ENCODE results near the gene AGMO. TPM values are rescaled to one million over a fixed set of nuclear protein-coding genes. Genes with fewer than 3 reads are reported as not detected.

The AGMO gene
- polyA plus RNA-seq, 2 donors, result 0.02 to 0.09 TPM

- Histone ChIP-seq H3K4me1 (ENCODE audit: control insufficient read depth in 2 of 2, insufficient read depth in 2 of 2, low read length in 1 of 2) (no peaks in the 10 kb centered on the region), H3K36me3 (ENCODE audit: control insufficient read depth in 2 of 2, insufficient read depth in 2 of 2, low read length in 1 of 2) (no peaks in the 10 kb centered on the region), H3K27ac (ENCODE audit: low read depth in 2 of 2, low read length in 1 of 2) (no peak overlapping the region), H3K27me3 (ENCODE audit: control insufficient read depth in 1 of 2, insufficient read depth in 2 of 2, low read length in 2 of 2) (no peaks in the 10 kb centered on the region), H3K9me3 (ENCODE audit: control insufficient read depth in 2 of 2, insufficient read depth in 1 of 2, low read depth in 1 of 2, low read length in 1 of 2) (no peaks in the 10 kb centered on the region), H3K4me3 (ENCODE audit: low read depth in 1 of 2, low read length in 2 of 2) (no peak overlapping the region)
- WGBS, 2 donors, result 49 to 67% methylated on average over 1 of the region's 1 CpG
These were observed 343.6 kb downstream of the AGMO start for GRCh38 chr7:15218261-15218660.

- no peak overlapping the region for H3K27ac ChIP-seq (ENCODE audit: low read depth in 2 of 2, low read length in 1 of 2)
- WGBS, 2 donors, result 90 to 91% methylated on average over 4 of the region's 4 CpGs
- no peak overlapping the region for H3K4me3 ChIP-seq (ENCODE audit: low read depth in 1 of 2, low read length in 2 of 2)
- no peaks in the 10 kb centered on the region for H3K27me3 ChIP-seq (ENCODE audit: control insufficient read depth in 1 of 2, insufficient read depth in 2 of 2, low read length in 2 of 2)
- no peaks in the 10 kb centered on the region for H3K9me3 ChIP-seq (ENCODE audit: control insufficient read depth in 2 of 2, insufficient read depth in 1 of 2, low read depth in 1 of 2, low read length in 1 of 2)
- H3K4me1 ChIP-seq (ENCODE audit: control insufficient read depth in 2 of 2, insufficient read depth in 2 of 2, low read length in 1 of 2), result no peaks in the 10 kb centered on the region
- H3K36me3 ChIP-seq (ENCODE audit: control insufficient read depth in 2 of 2, insufficient read depth in 2 of 2, low read length in 1 of 2), result no peaks in the 10 kb centered on the region
These were observed 346.2 kb downstream of the AGMO start for GRCh38 chr7:15215616-15216015.

- H3K36me3 ChIP-seq (ENCODE audit: control insufficient read depth in 2 of 2, insufficient read depth in 2 of 2, low read length in 1 of 2), result no peaks in the 10 kb centered on the region
- 50 to 56% methylated on average over 2 of the region's 2 CpGs for whole genome bisulfite sequencing, 2 donors
- no peaks in the 10 kb centered on the region for H3K9me3 ChIP-seq (ENCODE audit: control insufficient read depth in 2 of 2, insufficient read depth in 1 of 2, low read depth in 1 of 2, low read length in 1 of 2)
- H3K27me3 ChIP-seq (ENCODE audit: control insufficient read depth in 1 of 2, insufficient read depth in 2 of 2, low read length in 2 of 2), result no peaks in the 10 kb centered on the region
- no peak overlapping the region for H3K4me3 ChIP-seq (ENCODE audit: low read depth in 1 of 2, low read length in 2 of 2)
- no peak overlapping the region for H3K27ac ChIP-seq (ENCODE audit: low read depth in 2 of 2, low read length in 1 of 2)
- H3K4me1 ChIP-seq (ENCODE audit: control insufficient read depth in 2 of 2, insufficient read depth in 2 of 2, low read length in 1 of 2), result no peaks in the 10 kb centered on the region
These were observed 346.8 kb downstream of the AGMO start for GRCh38 chr7:15214976-15215375.

GRCh38 chr7:15213093-15213492 is 348.7 kb downstream of the AGMO start:
- 74 to 75% methylated on average over 2 of the region's 2 CpGs for WGBS, 2 donors
- no peaks in the 10 kb centered on the region for H3K27me3 ChIP-seq (ENCODE audit: control insufficient read depth in 1 of 2, insufficient read depth in 2 of 2, low read length in 2 of 2)
- no peaks in the 10 kb centered on the region for H3K36me3 ChIP-seq (ENCODE audit: control insufficient read depth in 2 of 2, insufficient read depth in 2 of 2, low read length in 1 of 2)
- no peaks in the 10 kb centered on the region for H3K4me1 ChIP-seq (ENCODE audit: control insufficient read depth in 2 of 2, insufficient read depth in 2 of 2, low read length in 1 of 2)
- H3K27ac ChIP-seq (ENCODE audit: low read depth in 2 of 2, low read length in 1 of 2), result no peak overlapping the region
- H3K4me3 ChIP-seq (ENCODE audit: low read depth in 1 of 2, low read length in 2 of 2), result no peak overlapping the region
- no peaks in the 10 kb centered on the region for H3K9me3 ChIP-seq (ENCODE audit: control insufficient read depth in 2 of 2, insufficient read depth in 1 of 2, low read depth in 1 of 2, low read length in 1 of 2)

- Histone ChIP-seq H3K9me3 (ENCODE audit: control insufficient read depth in 2 of 2, insufficient read depth in 1 of 2, low read depth in 1 of 2, low read length in 1 of 2) (no peaks in the 10 kb centered on the region), H3K27ac (ENCODE audit: low read depth in 2 of 2, low read length in 1 of 2) (no peak overlapping the region), H3K4me3 (ENCODE audit: low read depth in 1 of 2, low read length in 2 of 2) (no peak overlapping the region), H3K4me1 (ENCODE audit: control insufficient read depth in 2 of 2, insufficient read depth in 2 of 2, low read length in 1 of 2) (no peaks in the 10 kb centered on the region), H3K27me3 (ENCODE audit: control insufficient read depth in 1 of 2, insufficient read depth in 2 of 2, low read length in 2 of 2) (no peaks in the 10 kb centered on the region), H3K36me3 (ENCODE audit: control insufficient read depth in 2 of 2, insufficient read depth in 2 of 2, low read length in 1 of 2) (no peaks in the 10 kb centered on the region)
- WGBS, 2 donors, result 67 to 82% methylated on average over 4 of the region's 4 CpGs
These were observed 352.4 kb downstream of the AGMO start for GRCh38 chr7:15209429-15209828.

GRCh38 chr7:15204421-15204820 is 357.4 kb downstream of the AGMO start:
- H3K4me3 ChIP-seq (ENCODE audit: low read depth in 1 of 2, low read length in 2 of 2), result no peak overlapping the region
- H3K9me3 ChIP-seq (ENCODE audit: control insufficient read depth in 2 of 2, insufficient read depth in 1 of 2, low read depth in 1 of 2, low read length in 1 of 2), result no peaks in the 10 kb centered on the region
- H3K36me3 ChIP-seq (ENCODE audit: control insufficient read depth in 2 of 2, insufficient read depth in 2 of 2, low read length in 1 of 2), result no peaks in the 10 kb centered on the region
- no peaks in the 10 kb centered on the region for H3K4me1 ChIP-seq (ENCODE audit: control insufficient read depth in 2 of 2, insufficient read depth in 2 of 2, low read length in 1 of 2)
- H3K27me3 ChIP-seq (ENCODE audit: control insufficient read depth in 1 of 2, insufficient read depth in 2 of 2, low read length in 2 of 2), result no peaks in the 10 kb centered on the region
- 69 to 72% methylated on average over 2 of the region's 2 CpGs for WGBS, 2 donors
- H3K27ac ChIP-seq (ENCODE audit: low read depth in 2 of 2, low read length in 1 of 2), result no peak overlapping the region

GRCh38 chr7:15199482-15199881 is 362.3 kb downstream of the AGMO start:
- H3K27ac ChIP-seq (ENCODE audit: low read depth in 2 of 2, low read length in 1 of 2), result no peak overlapping the region
- WGBS, 2 donors, result 69 to 70% methylated on average over 1 of the region's 1 CpG
- H3K9me3 ChIP-seq (ENCODE audit: control insufficient read depth in 2 of 2, insufficient read depth in 1 of 2, low read depth in 1 of 2, low read length in 1 of 2), result no peaks in the 10 kb centered on the region
- H3K4me1 ChIP-seq (ENCODE audit: control insufficient read depth in 2 of 2, insufficient read depth in 2 of 2, low read length in 1 of 2), result no peaks in the 10 kb centered on the region
- no peaks in the 10 kb centered on the region for H3K36me3 ChIP-seq (ENCODE audit: control insufficient read depth in 2 of 2, insufficient read depth in 2 of 2, low read length in 1 of 2)
- no peak overlapping the region for H3K4me3 ChIP-seq (ENCODE audit: low read depth in 1 of 2, low read length in 2 of 2)
- H3K27me3 ChIP-seq (ENCODE audit: control insufficient read depth in 1 of 2, insufficient read depth in 2 of 2, low read length in 2 of 2), result no peaks in the 10 kb centered on the region

GRCh38 chr7:15197042-15197977 is 364.5 kb downstream of the AGMO start:
- H3K36me3 ChIP-seq (ENCODE audit: control insufficient read depth in 2 of 2, insufficient read depth in 2 of 2, low read length in 1 of 2), result no peaks in the 10 kb centered on the region
- 69 to 71% methylated on average over 7 of the region's 7 CpGs for WGBS, 2 donors
- H3K27me3 ChIP-seq (ENCODE audit: control insufficient read depth in 1 of 2, insufficient read depth in 2 of 2, low read length in 2 of 2), result no peaks in the 10 kb centered on the region
- H3K4me1 ChIP-seq (ENCODE audit: control insufficient read depth in 2 of 2, insufficient read depth in 2 of 2, low read length in 1 of 2), result no peaks in the 10 kb centered on the region
- H3K9me3 ChIP-seq (ENCODE audit: control insufficient read depth in 2 of 2, insufficient read depth in 1 of 2, low read depth in 1 of 2, low read length in 1 of 2), result no peaks in the 10 kb centered on the region
- no peak overlapping the region for H3K27ac ChIP-seq (ENCODE audit: low read depth in 2 of 2, low read length in 1 of 2)
- no peak overlapping the region for H3K4me3 ChIP-seq (ENCODE audit: low read depth in 1 of 2, low read length in 2 of 2)

- Histone ChIP-seq H3K4me1 (ENCODE audit: control insufficient read depth in 2 of 2, insufficient read depth in 2 of 2, low read length in 1 of 2) (no peaks in the 10 kb centered on the region), H3K27ac (ENCODE audit: low read depth in 2 of 2, low read length in 1 of 2) (no peak overlapping the region), H3K27me3 (ENCODE audit: control insufficient read depth in 1 of 2, insufficient read depth in 2 of 2, low read length in 2 of 2) (no peaks in the 10 kb centered on the region), H3K4me3 (ENCODE audit: low read depth in 1 of 2, low read length in 2 of 2) (no peak overlapping the region), H3K36me3 (ENCODE audit: control insufficient read depth in 2 of 2, insufficient read depth in 2 of 2, low read length in 1 of 2) (no peaks in the 10 kb centered on the region), H3K9me3 (ENCODE audit: control insufficient read depth in 2 of 2, insufficient read depth in 1 of 2, low read depth in 1 of 2, low read length in 1 of 2) (no peaks in the 10 kb centered on the region)
- 80 to 90% methylated on average over 1 of the region's 1 CpG for WGBS, 2 donors
These were observed 383.8 kb downstream of the AGMO start for GRCh38 chr7:15178065-15178464.

- H3K9me3 ChIP-seq (ENCODE audit: control insufficient read depth in 2 of 2, insufficient read depth in 1 of 2, low read depth in 1 of 2, low read length in 1 of 2), result no peaks in the 10 kb centered on the region
- H3K36me3 ChIP-seq (ENCODE audit: control insufficient read depth in 2 of 2, insufficient read depth in 2 of 2, low read length in 1 of 2), result no peaks in the 10 kb centered on the region
- H3K4me3 ChIP-seq (ENCODE audit: low read depth in 1 of 2, low read length in 2 of 2), result no peak overlapping the region
- no peaks in the 10 kb centered on the region for H3K4me1 ChIP-seq (ENCODE audit: control insufficient read depth in 2 of 2, insufficient read depth in 2 of 2, low read length in 1 of 2)
- H3K27me3 ChIP-seq (ENCODE audit: control insufficient read depth in 1 of 2, insufficient read depth in 2 of 2, low read length in 2 of 2), result no peaks in the 10 kb centered on the region
- H3K27ac ChIP-seq (ENCODE audit: low read depth in 2 of 2, low read length in 1 of 2), result no peak overlapping the region
- WGBS, 2 donors, result 39 to 55% methylated on average over 4 of the region's 4 CpGs
These were observed 385.7 kb downstream of the AGMO start for GRCh38 chr7:15176089-15176488.
